NCI-H526 treated with DMSO at 0.1 percent for 48 hours (cell line): Measurements from ENCODE around the gene FLNC.

Experiments
- DNase-seq: peaks from one replicate; lab custom pipeline; 2025; lab: John Stamatoyannopoulos, UW

Gene FLNC

GRCh38 chr7:128830231-128831177 lies at the start of gene FLNC:
FLNC (plus strand) TSS chr7:128830406; CDS start chr7:128830638, 232 bp downstream.
- peak; percentile 4 for DNase-seq

- DNase-seq: no peak
Measured at GRCh38 chr7:128781126-128781525, 49.1 kb upstream of the FLNC start.

GRCh38 chr7:128781851-128782250 lies 48.4 kb upstream of the FLNC start:
- DNase-seq: no peak

- no peak for DNase-seq
Measured at GRCh38 chr7:128783143-128783861, 46.9 kb upstream of the FLNC start.

GRCh38 chr7:128785738-128786137 lies 44.5 kb upstream of the FLNC start:
- DNase-seq: no peak

- no peak for DNase-seq
Measured at GRCh38 chr7:128788446-128789412, 41.5 kb upstream of the FLNC start.

GRCh38 chr7:128790315-128791041 lies 39.7 kb upstream of the FLNC start:
- no peak for DNase-seq

- peak; percentile 17 for DNase-seq
Measured at GRCh38 chr7:128791121-128791971, 38.9 kb upstream of the FLNC start, which contains the start of gene CCDC136. CCDC136 (plus strand) TSS chr7:128791968; CDS start chr7:128792412, 444 bp downstream.

GRCh38 chr7:128791972-128792327 lies 38.3 kb upstream of the FLNC start:
- DNase-seq: no peak

GRCh38 chr7:128792471-128793180 lies 37.6 kb upstream of the FLNC start:
- no peak for DNase-seq

GRCh38 chr7:128793181-128793547 lies 37.0 kb upstream of the FLNC start:
- DNase-seq: no peak

- no peak for DNase-seq
Measured at GRCh38 chr7:128794020-128794419, 36.2 kb upstream of the FLNC start.

GRCh38 chr7:128794436-128794835 lies 35.8 kb upstream of the FLNC start:
- no peak for DNase-seq

- no peak for DNase-seq
Measured at GRCh38 chr7:128795129-128795528, 35.1 kb upstream of the FLNC start.

GRCh38 chr7:128796327-128796726 lies 33.9 kb upstream of the FLNC start:
- no peak for DNase-seq

GRCh38 chr7:128799451-128799850 lies 30.8 kb upstream of the FLNC start:
- no peak for DNase-seq

- DNase-seq: no peak
Measured at GRCh38 chr7:128800567-128800966, 29.6 kb upstream of the FLNC start.

GRCh38 chr7:128801003-128801402 lies 29.2 kb upstream of the FLNC start:
- no peak for DNase-seq

GRCh38 chr7:128801667-128802418 lies 28.4 kb upstream of the FLNC start:
- DNase-seq: no peak
